ENCODE results near the gene DAAM2. TPM values are rescaled to one million over a fixed set of nuclear protein-coding genes. Genes with fewer than 3 reads are reported as not detected.
A peak's percentile ranks its signal among the peaks of the same experiment; 100 is the strongest.

DAAM2 gene
- total RNA-seq, 4 donors from 2014 or later: 200 to 373 (median 270) TPM

DNA sequence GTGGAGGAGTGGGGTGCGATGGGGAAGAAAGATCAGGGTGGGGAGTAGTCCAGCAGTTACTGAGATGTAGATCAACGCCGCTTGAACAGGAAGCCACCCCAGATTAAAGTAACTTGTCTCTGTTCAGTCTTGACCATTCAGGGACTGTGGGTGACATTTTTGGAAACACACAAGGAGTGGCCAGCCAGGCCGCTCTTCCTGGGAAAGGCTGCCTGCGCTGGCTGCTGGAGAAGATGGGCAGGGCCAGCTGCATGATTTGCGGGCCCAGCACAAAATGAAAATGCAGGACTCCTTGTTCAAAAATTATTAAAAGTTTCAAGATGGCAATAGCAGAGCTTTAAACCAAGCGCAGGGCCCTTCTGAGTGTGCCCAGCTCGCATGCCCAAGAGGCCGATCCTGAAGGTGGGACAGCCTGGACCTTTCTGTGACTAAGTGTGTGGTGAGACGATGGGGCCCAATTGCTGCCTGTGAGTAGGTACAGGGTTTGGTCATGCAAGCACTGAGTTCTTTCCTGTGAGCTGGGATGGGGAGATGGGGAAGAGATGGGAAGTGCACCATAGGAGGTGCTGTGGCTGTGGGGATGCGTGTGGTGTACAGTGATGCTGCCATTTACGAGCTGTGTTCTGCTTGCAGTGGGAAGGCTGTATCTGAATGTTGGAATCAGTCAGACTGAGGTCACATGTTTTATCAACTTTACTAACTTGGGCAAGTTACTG lies 51.3 kb downstream of the DAAM2 start:
- H3K4me1 ChIP-seq: peaks cover 6 to 100% (median 60%) of the 10 kb centered on the region in 3 donors
- no peak for ATAC-seq
- TF ChIP-seq POLR2AphosphoS5 (IDR thresholded peaks at IDR 0.05) (peak; percentile 19), EP300 (IDR thresholded peaks at IDR 0.05) (no peak), POLR2A (IDR thresholded peaks at IDR 0.05) (no peak)
- TF ChIP-seq, protein P1, sequence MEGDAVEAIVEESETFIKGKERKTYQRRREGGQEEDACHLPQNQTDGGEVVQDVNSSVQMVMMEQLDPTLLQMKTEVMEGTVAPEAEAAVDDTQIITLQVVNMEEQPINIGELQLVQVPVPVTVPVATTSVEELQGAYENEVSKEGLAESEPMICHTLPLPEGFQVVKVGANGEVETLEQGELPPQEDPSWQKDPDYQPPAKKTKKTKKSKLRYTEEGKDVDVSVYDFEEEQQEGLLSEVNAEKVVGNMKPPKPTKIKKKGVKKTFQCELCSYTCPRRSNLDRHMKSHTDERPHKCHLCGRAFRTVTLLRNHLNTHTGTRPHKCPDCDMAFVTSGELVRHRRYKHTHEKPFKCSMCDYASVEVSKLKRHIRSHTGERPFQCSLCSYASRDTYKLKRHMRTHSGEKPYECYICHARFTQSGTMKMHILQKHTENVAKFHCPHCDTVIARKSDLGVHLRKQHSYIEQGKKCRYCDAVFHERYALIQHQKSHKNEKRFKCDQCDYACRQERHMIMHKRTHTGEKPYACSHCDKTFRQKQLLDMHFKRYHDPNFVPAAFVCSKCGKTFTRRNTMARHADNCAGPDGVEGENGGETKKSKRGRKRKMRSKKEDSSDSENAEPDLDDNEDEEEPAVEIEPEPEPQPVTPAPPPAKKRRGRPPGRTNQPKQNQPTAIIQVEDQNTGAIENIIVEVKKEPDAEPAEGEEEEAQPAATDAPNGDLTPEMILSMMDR (IDR thresholded peaks at IDR 0.05): peak in 1 of 4 experiments; percentile 22

DNA sequence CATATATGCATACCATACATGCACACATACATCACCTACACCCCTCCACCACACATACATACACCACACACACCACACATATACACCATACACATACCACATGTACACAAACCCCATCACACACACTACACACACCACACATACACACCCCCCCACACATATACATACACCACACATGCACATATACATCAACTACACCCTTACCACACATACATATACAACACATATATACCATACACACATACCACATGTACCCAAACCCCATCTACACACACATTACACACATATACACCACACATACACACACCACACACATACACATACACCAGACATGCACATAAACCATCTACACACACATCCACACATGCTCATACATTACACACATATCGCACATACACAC lies 52.7 kb downstream of the DAAM2 start:
- Histone ChIP-seq H3K4me3 (no peak overlapping the region), H3K9me3 (no peaks in the 10 kb centered on the region), H3K4me1 (peaks cover 4 to 100% (median 56%) of the 10 kb centered on the region in 3 donors), H3K27ac (peak overlapping the region in 3 of 4 donors; percentile 67 to 99 (median 77)), H3K36me3 (peaks cover 0 to 6% of the 10 kb centered on the region in 2 donors), H3K27me3 (no peaks in the 10 kb centered on the region)
- TF ChIP-seq EP300 (IDR thresholded peaks at IDR 0.05) (no peak), POLR2A (IDR thresholded peaks at IDR 0.05) (no peak), POLR2AphosphoS5 (IDR thresholded peaks at IDR 0.05) (no peak)
- TF ChIP-seq, protein P1 (IDR thresholded peaks at IDR 0.05): no peak
- 100% methylated on average over 1 of the region's 1 CpG for WGBS, 2 donors (ENCODE audit: low coverage in 1 of 2)
- ATAC-seq: no peak

More for the DNA sequence above, 51.3 kb downstream of the DAAM2 start:
- H3K4me3 ChIP-seq: no peak overlapping the region
- 45 to 74% methylated on average over 10 to 12 of the region's 12 CpGs for WGBS, 2 donors (ENCODE audit: low coverage in 1 of 2)
- peak overlapping the region; percentile 35 to 99 (median 72) for H3K27ac ChIP-seq
- H3K9me3 ChIP-seq: no peaks in the 10 kb centered on the region
- H3K27me3 ChIP-seq: no peaks in the 10 kb centered on the region
- H3K36me3 ChIP-seq: peaks cover 0 to 6% of the 10 kb centered on the region in 2 donors

GRCh38 chr6:39847221-39847620 lies 55.0 kb downstream of the DAAM2 start:
- H3K36me3 ChIP-seq: peaks cover 0 to 3% of the 10 kb centered on the region in 2 donors
- no peaks in the 10 kb centered on the region for H3K9me3 ChIP-seq
- peaks cover 19 to 100% (median 61%) of the 10 kb centered on the region in 3 donors for H3K4me1 ChIP-seq
- peak overlapping the region in 1 of 2 donors; percentile 11 for H3K4me3 ChIP-seq
- H3K27ac ChIP-seq: peak overlapping the region; percentile 0 to 82 (median 52)
- no peaks in the 10 kb centered on the region for H3K27me3 ChIP-seq
- 0 to 18% methylated on average over 3 to 8 of the region's 10 CpGs for WGBS, 2 donors (ENCODE audit: low coverage in 1 of 2)
- TF ChIP-seq, protein P1 (IDR thresholded peaks at IDR 0.05): no peak
- peak; percentile 39 for TF ChIP-seq POLR2AphosphoS5 (IDR thresholded peaks at IDR 0.05)
- peak; percentile 47 for ATAC-seq

DNA sequence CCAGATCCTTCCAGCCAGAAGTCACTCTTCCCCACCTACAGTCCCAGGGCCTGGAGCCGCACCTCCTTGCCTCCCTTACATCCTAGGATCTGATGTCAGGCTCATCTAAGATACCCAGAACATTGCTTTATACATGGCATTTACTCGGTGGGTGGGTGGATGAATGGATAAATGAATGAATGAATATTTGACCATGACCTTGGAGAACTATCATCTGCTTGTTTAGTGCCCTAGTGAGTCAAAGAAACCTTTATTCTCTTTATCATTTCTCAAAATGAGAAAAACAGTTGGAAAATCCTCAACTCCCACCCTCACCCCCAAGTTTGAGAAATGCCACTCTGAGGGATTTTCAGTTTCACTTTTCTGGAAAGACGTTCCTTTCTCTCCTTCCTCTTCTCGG lies 56.0 kb downstream of the DAAM2 start:
- H3K4me1 ChIP-seq: peaks cover 19 to 100% (median 66%) of the 10 kb centered on the region in 3 donors
- no peaks in the 10 kb centered on the region for H3K36me3 ChIP-seq
- no peaks in the 10 kb centered on the region for H3K9me3 ChIP-seq
- H3K27me3 ChIP-seq: no peaks in the 10 kb centered on the region
- ATAC-seq: no peak
- peak overlapping the region; percentile 24 to 82 (median 52) for H3K27ac ChIP-seq
- TF ChIP-seq POLR2AphosphoS5 (IDR thresholded peaks at IDR 0.05) (no peak), EP300 (IDR thresholded peaks at IDR 0.05) (no peak), POLR2A (IDR thresholded peaks at IDR 0.05) (no peak)
- TF ChIP-seq, protein P1 (IDR thresholded peaks at IDR 0.05): no peak
- 42 to 55% methylated on average over 2 to 4 of the region's 4 CpGs for WGBS, 2 donors (ENCODE audit: low coverage in 1 of 2)
- H3K4me3 ChIP-seq: peak overlapping the region in 1 of 2 donors; percentile 15

DNA sequence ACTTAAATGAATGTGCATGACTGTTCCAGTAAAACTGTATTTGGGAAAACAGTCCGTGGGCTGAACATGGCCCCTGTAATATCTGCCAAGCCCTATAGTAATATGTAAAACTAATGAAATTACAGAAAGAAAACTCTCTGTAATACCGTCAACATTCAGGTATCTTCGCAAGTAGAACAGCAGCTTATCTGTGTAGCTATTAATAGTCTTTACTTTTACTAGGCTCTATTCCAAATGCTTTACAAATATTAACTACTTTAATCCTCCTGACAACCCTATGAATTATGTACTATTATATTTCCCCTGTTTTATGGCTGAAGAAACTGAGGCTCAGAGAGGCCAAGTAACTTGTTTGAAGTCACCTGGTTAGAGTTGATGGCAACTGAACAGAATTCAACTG lies 57.1 kb downstream of the DAAM2 start:
- H3K36me3 ChIP-seq: no peaks in the 10 kb centered on the region
- H3K9me3 ChIP-seq: no peaks in the 10 kb centered on the region
- H3K4me1 ChIP-seq: peaks cover 22 to 100% (median 66%) of the 10 kb centered on the region in 3 donors
- peak overlapping the region in 3 of 4 donors; percentile 66 to 82 (median 70) for H3K27ac ChIP-seq
- no peak for TF ChIP-seq POLR2AphosphoS5 (IDR thresholded peaks at IDR 0.05)
- 31 to 34% methylated on average over 3 of the region's 3 CpGs for WGBS, 2 donors (ENCODE audit: low coverage in 1 of 2)
- H3K4me3 ChIP-seq: no peak overlapping the region
- no peak for ATAC-seq
- H3K27me3 ChIP-seq: no peaks in the 10 kb centered on the region
